GM18511 (cell line): ENCODE data around the gene TBC1D2.
"Not testable (repeated sequence)": the region's sequence is repeated elsewhere in the genome, so short reads cannot be mapped to it uniquely, and the experiment has no call there.

Experiments used
- ATAC-seq: cut with Tn5 transposase; IDR thresholded peaks from one replicate; pipeline ENCODE4 v1.9.1; 2021; ENCODE audit warnings: mild to moderate bottlenecking, moderate library complexity; ENCODE audit not compliant: unreplicated experiment

Gene TBC1D2

GRCh38 chr9:98271479-98271878 is 16.0 kb upstream of the TBC1D2 start:
- ATAC-seq: no peak

GRCh38 chr9:98270284-98270683 is 14.8 kb upstream of the TBC1D2 start:
- not testable (repeated sequence) for ATAC-seq

- ATAC-seq: not testable (repeated sequence)
Measured at GRCh38 chr9:98269652-98270051, 14.2 kb upstream of the TBC1D2 start.

GRCh38 chr9:98267556-98267955 is 12.1 kb upstream of the TBC1D2 start:
- ATAC-seq: not testable (repeated sequence)

- ATAC-seq: no peak
Measured at GRCh38 chr9:98264516-98264915, 9.1 kb upstream of the TBC1D2 start.

- peak; percentile 93 for ATAC-seq
Measured at GRCh38 chr9:98263482-98264357, 8.3 kb upstream of the TBC1D2 start.

- ATAC-seq: no peak
Measured at GRCh38 chr9:98263080-98263479, 7.6 kb upstream of the TBC1D2 start.

GRCh38 chr9:98262056-98262455 is 6.6 kb upstream of the TBC1D2 start:
- ATAC-seq: no peak

GRCh38 chr9:98260635-98261034 is 5.2 kb upstream of the TBC1D2 start:
- no peak for ATAC-seq

- ATAC-seq: no peak
Measured at GRCh38 chr9:98259791-98260190, 4.3 kb upstream of the TBC1D2 start.

GRCh38 chr9:98256756-98257155 is 1.3 kb upstream of the TBC1D2 start:
- no peak for ATAC-seq

- peak; percentile 33 for ATAC-seq
Measured at GRCh38 chr9:98255061-98255577, 330 bp downstream of the TBC1D2 start.

GRCh38 chr9:98254228-98255060 is 1.0 kb downstream of the TBC1D2 start:
- no peak for ATAC-seq

GRCh38 chr9:98253565-98253964 is 1.9 kb downstream of the TBC1D2 start:
- no peak for ATAC-seq

GRCh38 chr9:98251551-98251950 is 3.9 kb downstream of the TBC1D2 start:
- ATAC-seq: no peak

GRCh38 chr9:98249771-98250170 is 5.7 kb downstream of the TBC1D2 start:
- no peak for ATAC-seq

- ATAC-seq: no peak
Measured at GRCh38 chr9:98248737-98249474, 6.5 kb downstream of the TBC1D2 start.

GRCh38 chr9:98247831-98248657 is 7.4 kb downstream of the TBC1D2 start:
- no peak for ATAC-seq

GRCh38 chr9:98242426-98242825 is 13.0 kb downstream of the TBC1D2 start:
- ATAC-seq: no peak
